CD4-positive, alpha-beta T cell treated with Interleukin-17A for 1 hour (primary cell): Measurements from ENCODE around the gene SYNE2.
A peak's percentile ranks its signal among the peaks of the same experiment; 100 is the strongest.
"Not testable (repeated sequence)": the region's sequence is repeated elsewhere in the genome, so short reads cannot be mapped to it uniquely, and the experiment has no call there.

ENCODE experiments used
- DNase-seq: peaks from one replicate; pipeline ENCODE4 v3.0.0-alpha.2; 2020

Gene SYNE2

GRCh38 chr14:64158608-64159007, 305.8 kb downstream of the SYNE2 start:
- no peak for DNase-seq

- DNase-seq, result no peak
Observed at GRCh38 chr14:64159588-64159987, 306.8 kb downstream of the SYNE2 start.

GRCh38 chr14:64170181-64170580, 317.4 kb downstream of the SYNE2 start:
- no peak for DNase-seq

- no peak for DNase-seq
Observed at GRCh38 chr14:64174922-64175782, 322.3 kb downstream of the SYNE2 start.

- DNase-seq, result no peak
Observed at GRCh38 chr14:64176330-64176729, 323.5 kb downstream of the SYNE2 start.

GRCh38 chr14:64178814-64179213, 326.0 kb downstream of the SYNE2 start:
- DNase-seq, result no peak

GRCh38 chr14:64182908-64183307, 330.1 kb downstream of the SYNE2 start:
- DNase-seq, result not testable (repeated sequence)

- DNase-seq, result no peak
Observed at GRCh38 chr14:64184103-64184729, 331.4 kb downstream of the SYNE2 start.

- DNase-seq, result no peak
Observed at GRCh38 chr14:64185184-64185583, 332.4 kb downstream of the SYNE2 start.

GRCh38 chr14:64186231-64187129, 333.7 kb downstream of the SYNE2 start:
- no peak for DNase-seq

- DNase-seq, result no peak
Observed at GRCh38 chr14:64187331-64187730, 334.5 kb downstream of the SYNE2 start.

GRCh38 chr14:64190974-64191502, 338.2 kb downstream of the SYNE2 start:
- no peak for DNase-seq

GRCh38 chr14:64191756-64192155, 339.0 kb downstream of the SYNE2 start:
- DNase-seq, result no peak

GRCh38 chr14:64193821-64194220, 341.0 kb downstream of the SYNE2 start:
- no peak for DNase-seq

- no peak for DNase-seq
Observed at GRCh38 chr14:64194404-64194803, 341.6 kb downstream of the SYNE2 start.

GRCh38 chr14:64195199-64195598, 342.4 kb downstream of the SYNE2 start:
- peak; percentile 60 for DNase-seq

- no peak for DNase-seq
Observed at GRCh38 chr14:64196056-64196455, 343.3 kb downstream of the SYNE2 start.

GRCh38 chr14:64196814-64197411, 344.1 kb downstream of the SYNE2 start:
- DNase-seq, result peak; percentile 42

GRCh38 chr14:64197996-64198395, 345.2 kb downstream of the SYNE2 start:
- no peak for DNase-seq

- no peak for DNase-seq
Observed at GRCh38 chr14:64198486-64198885, 345.7 kb downstream of the SYNE2 start.

- no peak for DNase-seq
Observed at GRCh38 chr14:64200170-64200569, 347.4 kb downstream of the SYNE2 start.

GRCh38 chr14:64201296-64201695, 348.5 kb downstream of the SYNE2 start:
- DNase-seq, result no peak
